ENCODE measurements around the gene OR2V2.
"Not testable (repeated sequence)": the region's sequence is repeated elsewhere in the genome, so short reads cannot be mapped to it uniquely, and the experiment has no call there.

Gene OR2V2

DNA sequence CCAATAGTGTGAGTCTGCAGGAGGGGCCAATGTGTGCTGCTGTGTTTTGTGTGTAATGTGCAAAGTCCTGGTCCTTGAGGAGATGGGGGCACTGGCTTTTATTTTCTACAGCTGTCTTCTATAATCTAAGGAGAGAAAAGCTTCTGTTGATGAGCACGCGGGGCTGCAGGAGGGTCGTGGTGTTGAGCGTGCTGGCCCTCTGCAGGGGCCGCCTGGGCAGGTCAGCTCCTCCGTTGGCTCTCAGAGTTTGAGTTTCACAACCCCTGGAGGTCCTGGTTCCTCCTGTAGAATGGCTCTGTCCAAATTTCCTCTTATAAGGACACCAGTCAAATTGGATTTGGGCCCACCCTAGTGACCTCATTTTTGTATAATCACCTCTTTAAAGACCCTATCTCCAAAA is 29.0 kb upstream of the OR2V2 start:
- DNase-seq, result no peak

DNA sequence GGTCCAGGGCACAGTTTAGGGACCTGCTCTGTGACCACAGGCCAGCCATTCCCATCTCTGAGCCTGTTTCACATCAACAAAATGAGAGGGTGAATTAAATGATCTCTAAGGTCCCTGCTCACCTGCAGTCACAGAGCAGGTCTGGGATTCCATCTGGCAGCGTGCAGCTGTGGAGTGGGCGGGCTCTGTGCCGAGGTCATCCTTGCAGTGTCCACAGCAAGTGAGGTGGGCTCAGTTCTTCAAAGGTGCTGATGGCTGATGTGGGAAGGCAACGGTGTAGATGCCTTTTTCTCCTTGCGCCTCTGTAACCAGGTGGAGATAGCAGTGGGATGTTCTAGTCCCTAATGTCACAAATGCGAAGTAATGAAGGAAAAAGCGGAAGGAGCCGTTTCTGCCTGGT is 28.3 kb upstream of the OR2V2 start:
- no peak for DNase-seq

DNA sequence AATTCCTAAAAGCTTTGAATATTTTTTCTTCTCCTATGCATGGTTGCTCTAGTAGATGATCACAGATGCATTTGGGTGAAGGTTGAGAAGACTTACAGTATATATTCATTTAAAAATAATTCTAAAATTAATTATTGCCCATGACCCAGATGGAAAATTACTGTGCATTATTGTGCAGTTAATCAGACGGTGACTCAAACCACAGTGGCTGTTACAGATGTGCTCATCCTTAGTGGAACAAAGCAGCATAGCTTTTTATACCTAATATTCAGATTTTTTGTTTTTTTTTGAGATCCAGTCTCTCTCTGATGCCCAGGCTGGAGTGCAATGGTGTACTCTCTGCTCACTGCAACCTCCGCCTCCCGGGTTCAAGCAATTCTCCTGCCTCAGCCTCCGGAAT is 27.1 kb upstream of the OR2V2 start:
- no peak for DNase-seq

DNA sequence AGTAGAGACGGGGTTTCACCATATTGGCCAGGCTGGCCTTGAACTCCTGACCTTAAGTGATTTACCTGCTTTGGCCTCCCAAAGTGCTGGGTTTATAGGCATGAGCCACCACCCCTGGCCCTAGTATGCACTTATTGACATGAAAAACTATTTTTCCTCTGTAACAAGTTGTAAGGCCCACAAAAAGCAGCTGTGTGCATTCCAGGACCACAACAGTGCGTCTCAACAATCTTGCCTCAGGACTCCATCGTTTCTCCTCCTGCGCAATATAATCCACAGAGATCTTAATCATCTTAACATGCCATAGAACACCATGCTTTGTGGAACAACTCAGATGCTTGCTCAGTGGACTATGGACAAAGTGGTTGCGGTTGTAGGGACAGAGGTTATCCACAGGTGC is 26.6 kb upstream of the OR2V2 start:
- no peak for DNase-seq

DNA sequence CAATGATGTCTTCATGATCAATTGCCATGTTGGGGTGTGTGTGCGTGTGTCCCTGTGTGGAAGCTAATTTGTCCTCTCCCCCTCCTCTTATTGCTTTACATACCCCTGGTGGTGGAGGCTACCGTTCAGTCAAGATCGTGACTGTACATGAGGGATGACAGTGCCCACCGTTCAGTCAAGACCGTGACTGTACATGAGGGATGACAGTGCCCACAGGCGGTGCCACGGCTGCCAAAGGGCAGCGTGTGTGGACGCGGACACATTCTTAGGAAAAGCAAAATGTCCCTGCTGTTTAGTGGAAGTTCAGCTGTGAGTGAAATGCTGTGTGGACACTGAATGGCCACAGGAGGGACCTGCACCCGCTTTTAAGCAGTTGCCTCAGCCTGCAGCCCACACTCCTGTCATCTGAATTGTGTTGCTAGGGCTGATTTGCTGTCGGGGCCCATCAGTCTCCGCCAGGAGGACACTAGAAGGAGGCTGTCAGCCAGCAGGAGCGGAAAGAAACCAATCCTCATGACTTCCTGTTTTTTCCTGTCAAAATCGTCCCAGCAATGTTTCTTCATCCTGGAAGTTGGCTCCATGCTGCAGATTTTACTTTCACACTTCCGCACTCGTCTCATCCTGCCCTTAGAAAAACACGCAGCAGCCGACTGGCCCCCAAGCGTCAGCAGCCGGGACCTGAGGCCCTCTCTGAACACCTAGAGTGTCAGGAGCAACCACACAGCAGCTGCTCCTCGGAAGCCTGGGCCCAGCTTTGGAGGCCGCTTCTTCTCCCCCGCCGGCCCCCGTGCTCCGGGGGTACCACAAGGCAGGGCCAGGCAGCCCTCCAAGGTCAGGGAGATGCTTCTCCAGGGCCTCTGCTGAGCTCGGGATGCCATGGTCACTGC is 25.5 kb upstream of the OR2V2 start:
- DNase-seq, result peak; percentile 50

DNA sequence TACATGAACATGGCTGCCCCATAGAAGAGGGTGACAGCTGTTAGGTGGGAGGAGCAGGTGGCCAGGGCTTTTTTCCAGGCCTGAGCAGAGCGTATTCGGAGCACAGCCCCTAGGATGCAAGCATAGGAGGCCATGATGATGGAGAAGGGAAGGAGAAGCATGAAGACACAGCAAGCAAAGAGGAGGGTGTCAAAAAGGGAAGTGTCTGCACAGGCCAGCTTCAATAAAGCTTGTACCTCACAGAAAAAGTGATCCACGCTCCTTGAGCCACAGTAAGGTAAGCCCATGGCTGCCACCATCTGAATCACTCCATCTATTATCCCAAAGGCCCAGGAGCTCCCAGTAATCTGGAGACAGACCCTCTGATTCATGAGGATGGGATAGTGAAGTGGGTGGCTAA is 22.9 kb upstream of the OR2V2 start:
- DNase-seq, result no peak

DNA sequence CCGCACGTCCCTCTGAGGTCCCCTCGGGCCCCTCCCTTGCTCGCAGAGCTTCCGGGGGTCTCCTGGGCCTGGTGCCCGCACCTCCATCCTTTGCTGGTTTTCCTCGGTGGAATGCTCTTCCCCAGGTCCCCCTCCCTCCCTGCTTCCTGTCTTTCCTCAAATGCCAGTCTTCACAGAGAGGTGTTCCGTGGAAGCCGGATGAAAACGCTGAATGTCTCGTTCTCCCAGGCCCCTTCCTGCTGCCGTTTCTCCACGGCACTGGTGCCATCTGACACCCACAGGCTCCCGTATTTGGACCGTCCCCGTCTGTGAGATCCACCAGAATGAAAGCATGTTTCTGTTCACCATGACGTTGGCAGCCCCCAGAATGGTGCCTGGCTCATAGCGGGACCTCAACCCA is 20.5 kb upstream of the OR2V2 start:
- DNase-seq, result no peak

DNA sequence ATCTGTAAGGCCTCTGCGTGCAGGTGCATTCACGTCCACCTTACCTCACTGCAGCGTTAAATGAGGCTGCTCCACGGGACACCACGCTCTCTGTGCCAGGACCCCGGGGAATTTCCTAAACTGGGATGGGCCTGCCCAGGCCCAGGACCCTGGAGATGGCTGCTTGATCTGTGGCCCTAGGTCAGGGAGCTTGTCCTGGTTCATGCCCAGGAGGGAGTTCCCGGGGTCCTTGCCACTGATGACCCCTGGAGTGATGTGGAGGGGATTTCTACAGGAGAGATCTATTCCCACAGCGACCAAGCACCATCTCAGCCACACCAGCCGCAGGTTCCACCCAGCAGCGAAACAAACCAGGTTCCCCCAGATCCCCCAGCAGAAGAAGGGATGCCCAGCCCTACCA is 19.9 kb upstream of the OR2V2 start:
- no peak for DNase-seq

DNA sequence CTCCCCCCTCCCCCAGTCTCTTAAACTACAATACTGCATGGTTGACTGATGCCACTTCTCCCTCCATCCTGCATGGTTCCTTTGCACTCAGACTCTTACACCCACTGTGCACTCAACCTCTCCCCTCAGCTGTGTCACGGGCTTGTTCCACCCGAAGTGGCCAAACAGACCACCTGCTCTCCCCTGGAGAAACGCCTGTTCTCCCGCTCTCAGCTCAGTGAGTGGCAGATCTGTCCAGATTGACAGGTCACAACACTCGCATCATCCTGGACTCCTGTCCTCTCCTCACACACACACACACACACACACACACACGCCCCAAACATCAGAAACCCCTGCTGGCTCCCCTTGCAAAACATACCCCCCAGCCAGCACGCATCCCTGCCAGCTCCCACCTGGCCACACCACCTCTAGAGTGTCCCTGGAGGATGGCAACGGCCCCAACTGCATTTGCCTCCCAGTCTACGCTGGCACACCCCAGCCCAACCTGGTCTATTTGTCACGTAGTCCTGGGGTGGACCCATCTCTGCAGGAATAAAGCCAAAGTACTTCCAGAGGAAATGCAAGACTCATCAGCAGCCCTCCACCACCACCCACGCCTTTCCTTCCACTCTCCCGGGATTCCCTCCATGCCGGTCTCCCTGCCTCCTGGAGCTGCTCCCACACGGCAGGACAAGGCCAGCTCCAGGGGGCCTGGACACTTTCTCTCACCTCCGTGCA is 19.3 kb upstream of the OR2V2 start:
- no peak for DNase-seq

DNA sequence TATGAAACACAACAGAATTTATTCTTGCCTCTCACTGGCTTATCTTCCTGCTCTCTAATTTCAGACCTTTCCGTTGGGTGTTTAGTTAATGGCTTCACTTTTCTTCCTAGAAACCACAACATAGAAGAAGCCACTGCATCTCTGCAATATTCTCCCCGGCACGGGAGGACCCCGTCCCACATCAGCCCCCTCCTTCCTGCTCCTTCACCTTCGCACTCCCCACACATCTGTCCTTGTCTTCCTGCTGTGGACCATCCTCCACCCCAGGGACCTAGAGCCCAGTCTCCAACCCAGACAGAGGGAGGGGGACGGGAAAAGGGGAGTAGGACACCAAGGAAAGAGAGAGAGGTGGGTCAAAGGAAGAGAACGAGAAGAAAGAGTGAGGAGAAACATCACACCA is 17.8 kb upstream of the OR2V2 start:
- no peak for DNase-seq

DNA sequence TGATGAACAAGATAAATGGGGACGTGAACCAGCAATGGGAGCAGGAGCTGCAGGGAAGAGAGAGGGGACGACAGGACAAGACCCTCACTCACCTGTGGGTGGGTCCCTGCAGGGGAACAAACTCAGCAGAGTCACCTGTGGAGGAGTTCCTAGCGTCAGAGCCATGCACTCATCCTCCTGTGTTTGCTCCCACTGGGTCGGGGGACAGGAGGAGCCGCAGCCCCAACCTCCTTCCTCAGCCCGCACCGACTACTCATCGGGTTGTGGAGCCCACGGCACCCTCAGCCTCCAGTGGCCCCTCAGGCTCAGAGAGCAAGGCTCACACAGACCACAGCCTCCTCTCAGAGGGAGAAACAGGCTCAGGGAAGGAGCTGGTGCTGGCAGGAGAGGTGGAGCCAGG is 17.3 kb upstream of the OR2V2 start:
- DNase-seq, result not testable (repeated sequence)

DNA sequence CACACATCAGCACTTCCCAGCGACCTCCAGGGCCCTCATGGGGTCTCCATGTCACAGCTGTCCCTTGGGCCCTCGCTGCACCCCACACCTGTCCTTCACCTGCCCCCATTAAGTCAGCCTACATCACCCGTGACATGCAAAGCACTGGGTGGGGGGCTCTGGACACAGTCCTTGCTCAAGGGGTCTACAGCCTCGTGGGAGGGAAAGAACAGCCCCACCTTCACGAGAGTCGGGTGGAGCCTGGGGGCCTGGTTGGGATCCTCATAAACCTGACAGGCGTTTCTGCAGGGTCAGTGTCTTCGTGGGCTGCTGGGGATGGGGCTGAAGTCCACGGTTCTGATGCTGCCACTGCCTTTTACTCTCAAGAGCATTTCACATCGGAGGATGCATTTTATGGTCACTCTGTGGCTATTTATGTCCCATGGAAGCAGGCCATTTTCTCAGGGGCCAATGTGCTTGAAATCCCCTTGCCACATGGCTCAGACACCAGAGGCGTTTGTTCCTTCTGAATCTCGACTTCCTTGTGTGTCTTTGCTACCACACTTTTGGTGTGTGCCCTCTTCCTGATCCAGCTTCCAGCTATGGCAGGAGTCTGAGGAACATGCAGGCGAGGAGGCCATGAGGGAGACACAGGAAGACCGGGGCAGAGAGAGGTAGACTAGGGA is 16.4 kb upstream of the OR2V2 start, which contains the start of gene OR2V1:
Gene OR2V1 (minus strand): TSS at position 338 of the 665 bp plus-strand sequence. CDS start 5,865 bp downstream, outside the sequence.
- no peak for DNase-seq

DNA sequence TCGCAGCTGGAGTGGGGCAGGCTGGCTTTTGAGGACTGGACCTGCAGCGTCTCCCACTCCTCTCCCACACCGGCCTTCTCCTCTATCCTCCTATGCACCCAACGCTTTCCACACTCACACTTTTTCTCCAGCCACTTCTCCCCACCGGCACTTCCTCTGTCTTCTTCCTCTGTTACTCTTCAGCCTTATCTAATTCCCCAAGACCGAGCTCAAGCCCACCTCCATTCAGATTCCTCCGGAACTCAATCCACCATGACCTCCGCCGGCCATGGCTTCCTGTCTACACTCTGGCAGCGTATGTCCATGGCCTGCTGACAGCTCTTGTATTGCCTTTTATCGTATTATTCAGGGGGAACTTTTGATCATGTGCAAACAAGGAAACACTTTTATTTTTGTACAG is 15.9 kb upstream of the OR2V2 start:
- DNase-seq, result no peak

DNA sequence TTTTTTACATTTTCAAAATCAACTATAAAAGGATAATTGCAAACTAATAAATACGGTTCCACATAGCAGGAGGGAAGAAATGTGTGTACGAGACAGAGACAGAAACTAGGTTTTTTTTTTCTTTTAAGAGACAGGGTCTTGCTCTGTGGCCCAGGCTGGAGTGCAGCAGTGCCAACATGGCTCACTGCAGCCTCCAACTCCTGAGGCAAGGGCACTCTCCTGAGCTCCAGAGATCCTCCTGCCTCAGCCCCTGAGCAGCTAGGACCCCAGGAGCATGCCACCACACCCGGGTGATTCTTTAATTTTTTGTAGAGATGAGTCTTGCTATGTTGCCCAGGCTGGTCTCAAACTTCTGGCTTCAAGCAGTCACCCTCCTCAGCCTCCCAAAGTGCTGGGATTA is 14.3 kb upstream of the OR2V2 start:
- no peak for DNase-seq

DNA sequence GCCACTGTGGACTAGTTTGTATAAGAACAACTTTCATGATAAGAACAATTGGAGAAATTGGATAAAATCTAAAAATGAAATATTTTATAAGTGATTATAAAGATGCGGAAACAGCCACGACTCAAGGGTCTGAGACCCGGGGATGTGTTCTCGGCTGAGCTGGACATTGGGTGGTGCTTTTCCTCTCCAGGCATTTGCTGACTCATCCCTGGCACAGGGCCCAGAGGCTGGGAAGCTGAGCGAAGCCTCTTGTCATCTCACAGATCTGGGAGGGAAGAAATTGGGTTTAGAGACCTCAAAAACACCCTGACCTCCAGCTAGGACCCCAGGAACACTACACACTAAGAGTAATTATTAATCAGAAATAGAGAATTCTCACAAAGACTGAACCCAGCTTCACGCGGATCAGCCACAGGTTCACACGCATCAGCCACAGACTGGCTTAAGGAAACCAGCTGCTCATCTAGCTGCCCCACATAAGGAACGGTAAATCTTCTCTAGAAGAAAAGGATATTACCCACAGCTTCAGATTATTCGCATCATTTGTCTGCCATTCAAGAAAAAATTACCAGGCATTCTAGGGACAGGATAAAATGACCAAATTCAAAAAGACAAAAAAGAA is 13.7 kb upstream of the OR2V2 start:
- no peak for DNase-seq

DNA sequence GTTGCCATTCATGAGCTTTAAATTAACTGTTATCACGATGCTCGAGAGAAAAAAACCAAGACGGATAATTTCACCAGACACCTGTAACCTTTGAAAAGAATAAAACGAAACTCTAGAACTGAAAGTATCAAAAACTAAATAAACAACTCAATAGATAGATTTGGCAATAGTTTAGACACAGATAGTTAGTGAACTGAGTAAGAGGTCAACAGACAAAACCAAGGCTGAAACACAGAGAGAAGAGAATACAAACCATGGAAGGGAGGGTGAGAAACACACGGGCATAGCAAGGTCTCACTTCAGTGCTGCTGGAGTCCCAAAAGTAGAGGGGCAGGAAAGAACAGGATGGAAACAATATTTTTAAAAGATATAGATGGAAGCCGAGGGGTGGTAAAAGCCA is 13.1 kb upstream of the OR2V2 start:
- no peak for DNase-seq

DNA sequence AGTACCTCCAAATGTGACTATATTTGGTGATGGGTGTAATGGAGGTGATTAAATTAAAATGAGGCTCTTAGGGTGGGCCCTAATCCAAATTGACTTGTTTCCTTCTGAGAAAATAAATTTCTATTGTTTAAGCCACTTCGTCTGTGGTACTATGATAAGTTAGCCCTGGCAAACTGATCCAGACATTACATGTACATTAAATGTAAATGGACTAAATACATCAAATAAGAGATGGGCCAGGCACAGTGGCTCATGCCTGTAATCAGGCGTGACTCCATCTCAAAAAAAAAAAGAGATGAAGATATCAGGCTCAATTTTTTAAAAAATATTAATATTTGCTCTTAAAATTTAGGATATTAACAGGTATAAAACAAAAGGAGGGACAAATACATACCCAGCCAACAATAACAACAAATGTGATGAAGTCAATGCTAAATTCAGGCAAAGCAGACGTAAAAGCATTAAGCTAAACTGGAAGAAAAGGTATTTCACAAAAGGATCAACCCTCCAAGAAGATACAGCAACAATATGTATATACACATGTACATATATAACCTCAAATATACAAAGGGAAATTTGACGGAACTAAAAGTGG is 10.9 kb upstream of the OR2V2 start:
- DNase-seq, result no peak

DNA sequence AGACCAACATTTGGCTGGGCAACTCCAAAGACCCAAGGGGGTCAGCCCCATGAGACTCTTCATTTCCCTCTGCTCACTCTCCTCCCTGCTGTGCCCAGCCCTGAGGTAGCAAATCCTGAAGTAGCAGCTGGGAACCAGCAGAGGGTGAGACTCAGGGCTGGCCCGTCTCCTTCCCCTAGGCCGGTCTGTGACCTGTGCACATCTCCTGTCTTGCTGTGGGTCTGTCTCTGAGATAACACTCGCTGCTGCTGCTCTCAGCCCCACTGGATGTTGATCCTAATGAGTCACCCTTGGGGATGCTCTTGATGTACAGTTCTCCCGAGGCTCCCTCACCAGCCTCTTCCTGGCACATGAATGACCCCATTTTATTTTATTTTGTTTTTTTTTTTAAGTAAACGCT is 9.1 kb upstream of the OR2V2 start:
- DNase-seq, result no peak

DNA sequence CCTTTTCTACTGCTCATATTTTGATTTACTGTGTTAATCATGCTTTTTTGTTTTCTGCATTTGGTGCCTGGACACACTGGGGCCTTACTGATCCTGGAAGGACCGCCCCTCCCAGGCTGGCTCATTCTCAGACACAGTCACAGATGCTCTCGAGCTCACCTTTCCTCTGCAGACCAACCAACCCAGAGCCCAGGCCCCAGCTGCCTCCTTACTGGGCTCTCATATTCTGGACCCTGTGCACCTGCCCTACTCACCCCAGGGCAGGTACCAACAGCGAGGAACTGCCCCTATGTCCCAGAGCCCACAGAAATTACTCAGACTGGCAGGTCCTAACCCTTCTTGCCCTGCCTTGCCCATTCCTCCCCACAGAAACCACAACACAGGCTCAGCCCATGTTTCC is 6.6 kb upstream of the OR2V2 start:
- no peak for DNase-seq

DNA sequence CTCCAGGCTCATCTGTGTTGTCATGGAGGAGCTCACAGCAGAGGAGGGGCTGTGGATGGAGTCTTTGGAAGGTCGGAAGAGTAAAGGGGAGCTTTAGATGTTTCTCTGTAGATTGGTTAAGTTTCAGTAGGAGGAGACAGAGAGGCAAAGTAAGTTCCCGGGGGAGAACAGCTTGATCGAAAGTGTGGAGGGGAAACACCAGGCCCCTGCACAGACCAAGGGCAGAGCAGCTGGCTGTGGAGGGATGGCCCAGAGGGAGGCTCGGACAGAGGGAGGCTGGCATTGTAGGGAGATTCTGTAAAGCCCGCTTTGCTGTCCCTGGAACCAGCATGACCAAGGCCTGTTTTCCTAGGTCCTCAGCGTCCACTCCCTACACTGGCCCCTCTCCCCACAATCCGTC is 5.3 kb upstream of the OR2V2 start:
- DNase-seq, result no peak

DNA sequence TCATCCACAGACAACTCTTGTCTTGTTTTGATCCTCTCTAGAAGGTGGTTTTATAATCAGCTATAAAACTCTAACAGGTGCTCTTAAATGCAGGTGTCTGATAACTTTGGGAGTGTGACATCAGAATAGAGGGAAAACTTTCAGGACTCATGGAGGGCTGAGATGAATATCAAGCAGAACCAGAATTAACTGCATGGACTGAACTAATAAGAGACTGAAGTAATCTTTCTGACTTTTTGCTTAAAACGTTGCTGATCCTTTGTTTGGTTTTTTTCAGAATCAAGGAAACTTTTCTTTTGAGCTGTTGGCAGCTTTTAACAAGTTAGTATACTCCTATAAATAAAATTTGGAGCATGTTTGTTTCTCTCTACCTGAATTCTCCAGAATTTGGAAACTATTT is 2.3 kb upstream of the OR2V2 start:
- no peak for DNase-seq

DNA sequence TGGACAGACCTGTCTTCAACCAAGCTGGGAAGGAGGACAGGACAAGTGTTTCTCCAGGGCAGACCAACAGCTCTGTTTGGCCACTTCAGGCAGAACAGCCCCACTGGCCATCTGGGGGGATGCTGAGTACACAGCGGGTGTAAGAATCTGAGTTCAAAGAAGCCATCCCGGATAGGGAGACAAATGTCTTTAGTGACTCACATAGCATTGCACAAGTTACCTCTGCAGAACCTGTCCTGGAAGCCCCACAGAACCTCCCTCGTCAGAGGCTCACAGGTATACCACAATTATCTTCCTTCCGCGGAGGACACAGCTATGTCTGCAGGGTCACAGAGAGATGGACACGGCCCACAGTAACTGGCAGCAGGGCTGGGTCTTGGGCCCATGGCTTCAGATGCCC is 2.0 kb downstream of the OR2V2 start:
- DNase-seq, result no peak

All from GF-D8 (cell line).